Trophoblast cell (in vitro differentiated cells and primary cell): Measurements from ENCODE around the gene PCDHGC4.

Source experiments
- DNase-seq, 2 donors: peaks; one replicate each; pipeline ENCODE4 v3.0.0-alpha.2; 2016
- H2AFZ ChIP-seq: 2 replicates; pipeline ENCODE4 v1.6.1; 2013; ENCODE audit warnings: low read length, moderate library complexity, mild to moderate bottlenecking; ENCODE audit not compliant: insufficient read depth, poor library complexity
- H2AK5ac ChIP-seq: 2 replicates; pipeline ENCODE4 v1.6.1; 2013; ENCODE audit warnings: mild to moderate bottlenecking, low read length
- H2BK120ac ChIP-seq: 2 replicates; pipeline ENCODE4 v1.6.1; 2013; ENCODE audit warnings: low read length, mild to moderate bottlenecking, moderate library complexity; ENCODE audit not compliant: insufficient read depth, poor library complexity
- H2BK12ac ChIP-seq: 2 replicates; pipeline ENCODE4 v1.6.1; 2013; ENCODE audit warnings: mild to moderate bottlenecking, low read length, moderate library complexity
- H2BK5ac ChIP-seq: 2 replicates; pipeline ENCODE4 v1.6.1; 2013; ENCODE audit warnings: low read length, low read depth, moderate library complexity, mild to moderate bottlenecking; ENCODE audit not compliant: poor library complexity
- H3K14ac ChIP-seq: 2 replicates; pipeline ENCODE4 v1.6.1; 2013; ENCODE audit warnings: mild to moderate bottlenecking, low read length
- H3K18ac ChIP-seq: 2 replicates; pipeline ENCODE4 v1.6.1; 2013; ENCODE audit warnings: mild to moderate bottlenecking, low read length
- H3K23ac ChIP-seq: 2 replicates; pipeline ENCODE4 v1.6.1; 2013; ENCODE audit warnings: low read length
- H3K27ac ChIP-seq: 2 replicates; pipeline ENCODE4 v1.5.1; 2013; ENCODE audit warnings: low read depth, mild to moderate bottlenecking, inconsistent platforms, low read length, moderate library complexity
- H3K27me3 ChIP-seq: 2 replicates; pipeline ENCODE4 v1.6.1; 2013; ENCODE audit warnings: inconsistent platforms, mild to moderate bottlenecking, low read length, moderate library complexity; ENCODE audit not compliant: insufficient read depth
- H3K36me3 ChIP-seq, 2 experiments: 1 replicate in 1 of 2; 2 replicates in 1 of 2; pipeline ENCODE4 v1.6.1; 2013; ENCODE audit warnings: low read length in 2 of 2, mild to moderate bottlenecking in 2 of 2, moderate library complexity in 1 of 2; ENCODE audit not compliant: insufficient read depth in 2 of 2, control insufficient read depth in 1 of 2
- H3K4ac ChIP-seq: 2 replicates; pipeline ENCODE4 v1.6.1; 2013; ENCODE audit warnings: low read depth, mild to moderate bottlenecking, low read length, moderate library complexity
- H3K4me1 ChIP-seq, 2 experiments: 1 replicate in 1 of 2; 2 replicates in 1 of 2; pipeline ENCODE4 v1.6.1; 2013; ENCODE audit warnings: low read length in 2 of 2, mild to moderate bottlenecking in 2 of 2, moderate library complexity in 1 of 2; ENCODE audit not compliant: insufficient read depth in 2 of 2, control insufficient read depth in 1 of 2
- H3K4me2 ChIP-seq: 2 replicates; pipeline ENCODE4 v1.6.1; 2013; ENCODE audit warnings: inconsistent platforms, mild to moderate bottlenecking, low read length, moderate library complexity
- H3K4me3 ChIP-seq: 2 replicates; pipeline ENCODE4 v1.5.1; 2013; ENCODE audit warnings: mild to moderate bottlenecking, low read depth, low read length, inconsistent platforms
- H3K79me1 ChIP-seq: one replicate; pipeline ENCODE4 v1.6.1; 2013; ENCODE audit warnings: low read length
- H3K79me2 ChIP-seq: 2 replicates; pipeline ENCODE4 v1.6.1; 2013; ENCODE audit warnings: low read length, mild to moderate bottlenecking; ENCODE audit not compliant: control insufficient read depth, insufficient read depth, poor library complexity
- H3K9ac ChIP-seq: 2 replicates; pipeline ENCODE4 v1.6.1; 2013; ENCODE audit warnings: mild to moderate bottlenecking, low read length
- H3K9me3 ChIP-seq: 2 replicates; pipeline ENCODE4 v1.6.1; 2013; ENCODE audit warnings: low read depth, mild to moderate bottlenecking, control low read depth, inconsistent platforms, low read length; ENCODE audit not compliant: insufficient read depth
- H4K12ac ChIP-seq: 2 replicates; pipeline ENCODE4 v1.6.1; 2013; ENCODE audit warnings: low read depth, mild to moderate bottlenecking, low read length, moderate library complexity
- H4K8ac ChIP-seq: 2 replicates; pipeline ENCODE4 v1.6.1; 2013; ENCODE audit warnings: low read depth, mild to moderate bottlenecking, low read length, moderate library complexity
- H4K91ac ChIP-seq: one replicate; pipeline ENCODE4 v1.6.1; 2013; ENCODE audit warnings: low read depth, mild to moderate bottlenecking, low read length, moderate library complexity
- WGBS: extraction: QIAGEN DNeasy Blood & Tissue Kit; methylation state at CpG from one replicate; pipeline ENCODE4 v1.1.7; 2013; ENCODE audit warnings: missing lambda C conversion rate; ENCODE audit not compliant: insufficient read length, insufficient coverage; ENCODE audit errors: extremely low coverage; 5-methylcytosine and 5-hydroxymethylcytosine counted together

PCDHGC4 gene

DNA sequence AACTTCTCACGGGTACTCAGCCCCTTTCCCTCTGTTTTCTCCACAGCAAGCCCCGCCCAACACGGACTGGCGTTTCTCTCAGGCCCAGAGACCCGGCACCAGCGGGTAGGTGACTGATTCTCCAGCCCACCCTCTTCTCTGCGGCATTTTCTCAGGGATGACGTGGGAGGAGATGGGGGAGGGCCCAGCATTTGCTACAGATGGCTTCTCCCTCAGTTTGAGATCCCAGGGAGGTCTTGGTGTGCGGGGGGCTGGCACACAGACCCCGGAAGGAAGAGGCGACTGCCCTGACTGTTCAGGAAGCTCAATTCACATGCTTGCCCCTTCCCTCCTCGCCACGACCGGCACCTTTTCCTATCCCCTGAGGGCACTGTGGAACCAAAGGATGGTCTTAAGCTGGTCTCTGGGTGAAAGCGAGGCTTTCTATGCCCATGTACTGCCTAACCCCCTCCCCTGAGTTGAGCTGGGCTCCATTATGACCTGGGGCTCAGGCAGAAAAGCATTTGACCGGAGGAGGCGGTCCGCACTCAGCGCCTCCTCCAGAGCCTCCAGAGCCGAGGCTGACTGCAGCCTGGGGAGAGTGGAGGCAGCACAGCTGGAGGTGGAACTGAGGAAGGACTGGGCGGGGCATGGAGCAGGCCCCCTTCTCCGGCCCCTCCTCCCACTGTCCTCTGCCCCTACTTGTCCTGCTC is 10.1 kb downstream of the PCDHGC4 start:
- no peak overlapping the region for H2BK120ac ChIP-seq
- peaks cover 40 to 45% of the 10 kb centered on the region in 2 experiments for H3K36me3 ChIP-seq
- DNase-seq = no peak
- WGBS = no CpG with 5 or more reads among the region's 22 CpGs
- no peak overlapping the region for H3K27ac ChIP-seq
- H3K4me3 ChIP-seq = no peak overlapping the region
- H3K9me3 ChIP-seq = peaks cover 4% of the 10 kb centered on the region
- H2AFZ ChIP-seq = no peak overlapping the region
- H4K8ac ChIP-seq = peak overlapping the region; percentile 32
- H3K9ac ChIP-seq = no peak overlapping the region
- no peak overlapping the region for H3K23ac ChIP-seq
- H3K14ac ChIP-seq = peak overlapping the region; percentile 11
- H3K79me1 ChIP-seq = peaks cover 4% of the 10 kb centered on the region
- peak overlapping the region; percentile 10 for H2BK12ac ChIP-seq
- peak overlapping the region; percentile 54 for H3K18ac ChIP-seq
- H3K27me3 ChIP-seq = peaks cover 9% of the 10 kb centered on the region
- H3K4me1 ChIP-seq = peaks cover 11 to 24% of the 10 kb centered on the region in 2 experiments
- H4K91ac ChIP-seq = peak overlapping the region; percentile 25
- H3K79me2 ChIP-seq = no peaks in the 10 kb centered on the region
- no peak overlapping the region for H4K12ac ChIP-seq
- H2AK5ac ChIP-seq = peak overlapping the region; percentile 37
- no peak overlapping the region for H2BK5ac ChIP-seq
- no peak overlapping the region for H3K4me2 ChIP-seq
- H3K4ac ChIP-seq = no peak overlapping the region

DNA sequence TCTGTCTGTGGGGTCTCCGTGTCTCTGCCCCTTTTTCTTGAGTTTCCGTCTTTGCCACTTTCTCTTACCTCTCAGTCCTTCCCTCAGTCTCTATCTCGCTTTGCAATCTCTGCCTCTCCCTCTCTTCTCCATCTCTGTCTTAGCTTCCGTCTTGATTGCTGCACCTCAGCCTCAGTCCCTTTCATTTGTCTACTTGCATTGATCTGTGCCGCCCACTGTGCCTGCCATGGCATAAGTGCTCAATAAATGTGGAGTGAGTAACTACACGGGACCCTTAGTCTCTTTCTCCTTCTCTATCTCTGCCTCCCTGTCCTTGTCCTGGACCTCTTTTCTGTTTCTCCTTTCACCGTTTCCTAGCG is 10.6 kb downstream of the PCDHGC4 start:
- no CpG with 5 or more reads among the region's 8 CpGs for WGBS
- peak overlapping the region; percentile 32 for H4K8ac ChIP-seq
- no peak for DNase-seq
- no peak overlapping the region for H2AFZ ChIP-seq
- peak overlapping the region; percentile 10 for H2BK12ac ChIP-seq
- no peak overlapping the region for H3K27ac ChIP-seq
- no peak overlapping the region for H2BK120ac ChIP-seq
- no peak overlapping the region for H3K4me2 ChIP-seq
- peaks cover 11 to 24% of the 10 kb centered on the region in 2 experiments for H3K4me1 ChIP-seq
- peak overlapping the region; percentile 25 for H4K91ac ChIP-seq
- H3K4me3 ChIP-seq = no peak overlapping the region
- H3K36me3 ChIP-seq = peaks cover 35 to 40% of the 10 kb centered on the region in 2 experiments
- H3K23ac ChIP-seq = no peak overlapping the region
- H3K9me3 ChIP-seq = peaks cover 2% of the 10 kb centered on the region
- no peak overlapping the region for H3K4ac ChIP-seq
- no peak overlapping the region for H3K9ac ChIP-seq
- no peak overlapping the region for H2BK5ac ChIP-seq
- peaks cover 4% of the 10 kb centered on the region for H3K79me1 ChIP-seq
- H3K18ac ChIP-seq = peak overlapping the region; percentile 23
- H2AK5ac ChIP-seq = no peak overlapping the region
- peaks cover 9% of the 10 kb centered on the region for H3K27me3 ChIP-seq
- no peak overlapping the region for H3K14ac ChIP-seq
- no peak overlapping the region for H4K12ac ChIP-seq
- no peaks in the 10 kb centered on the region for H3K79me2 ChIP-seq

DNA sequence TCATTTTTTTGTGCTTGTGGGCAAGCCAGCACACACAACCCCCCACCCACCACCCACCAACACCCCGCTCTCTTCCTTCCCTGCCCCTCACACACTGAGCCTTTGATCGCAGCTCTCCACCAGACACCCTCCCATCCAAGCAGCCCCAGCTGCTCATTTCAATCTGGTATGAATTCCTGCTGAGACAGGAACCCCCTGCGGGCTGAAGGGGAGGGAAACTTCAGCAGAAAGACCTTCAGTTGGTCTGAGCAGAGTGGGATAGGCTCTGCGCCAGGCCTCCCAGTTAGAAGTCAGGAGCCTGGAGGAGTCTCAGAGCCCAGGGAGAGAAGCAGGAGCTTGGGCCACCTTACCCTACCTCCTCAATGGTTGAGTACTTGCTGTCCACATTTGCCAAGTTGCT is 11.2 kb downstream of the PCDHGC4 start:
- WGBS = no CpG with 5 or more reads among the region's 4 CpGs
- H3K23ac ChIP-seq = no peak overlapping the region
- no peak overlapping the region for H3K14ac ChIP-seq
- peaks cover 9% of the 10 kb centered on the region for H3K27me3 ChIP-seq
- H3K9ac ChIP-seq = no peak overlapping the region
- no peak overlapping the region for H2BK120ac ChIP-seq
- no peak overlapping the region for H2AFZ ChIP-seq
- peak overlapping the region; percentile 37 for H3K18ac ChIP-seq
- H3K4ac ChIP-seq = no peak overlapping the region
- H2BK12ac ChIP-seq = no peak overlapping the region
- peak overlapping the region; percentile 9 for H3K27ac ChIP-seq
- H3K9me3 ChIP-seq = peaks cover 2% of the 10 kb centered on the region
- no peak overlapping the region for H4K8ac ChIP-seq
- peaks cover 4% of the 10 kb centered on the region for H3K79me1 ChIP-seq
- no peak overlapping the region for H2AK5ac ChIP-seq
- H3K4me2 ChIP-seq = no peak overlapping the region
- no peaks in the 10 kb centered on the region for H3K79me2 ChIP-seq
- no peak for DNase-seq
- H3K4me3 ChIP-seq = no peak overlapping the region
- no peak overlapping the region for H4K12ac ChIP-seq
- H3K36me3 ChIP-seq = peaks cover 29 to 34% of the 10 kb centered on the region in 2 experiments
- H3K4me1 ChIP-seq = peaks cover 11 to 24% of the 10 kb centered on the region in 2 experiments
- H4K91ac ChIP-seq = no peak overlapping the region
- H2BK5ac ChIP-seq = no peak overlapping the region

DNA sequence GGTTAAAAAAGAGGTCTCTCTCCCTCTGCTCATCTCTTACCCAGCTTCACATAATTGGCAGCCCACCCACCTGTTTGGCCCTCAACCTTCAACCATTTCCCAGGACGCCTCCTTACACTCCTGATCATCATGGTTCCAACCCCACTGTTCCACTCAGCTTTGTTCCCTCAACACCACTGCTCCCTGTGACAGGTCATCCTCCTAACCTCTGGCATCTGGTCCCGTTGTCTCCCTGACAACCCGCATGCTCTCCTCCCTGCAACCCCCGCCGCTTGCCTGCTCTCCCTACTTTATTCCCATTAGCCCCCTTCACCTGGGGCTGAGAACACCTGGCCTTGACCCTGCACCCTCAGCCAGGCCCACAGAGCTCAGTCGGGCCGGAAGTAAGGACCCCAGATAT is 16.9 kb downstream of the PCDHGC4 start:
- no CpG with 5 or more reads among the region's 7 CpGs for WGBS
- no peak overlapping the region for H3K9ac ChIP-seq

More for the DNA sequence above, 16.9 kb downstream of the PCDHGC4 start:
- H3K18ac ChIP-seq = no peak overlapping the region
- no peak overlapping the region for H2BK12ac ChIP-seq
- no peak overlapping the region for H3K4me2 ChIP-seq
- peaks cover 1% of the 10 kb centered on the region for H3K79me1 ChIP-seq
- no peak overlapping the region for H2BK5ac ChIP-seq
- peaks cover 23 to 28% of the 10 kb centered on the region in 2 experiments for H3K36me3 ChIP-seq
- no peak overlapping the region for H3K23ac ChIP-seq
- no peak overlapping the region for H4K12ac ChIP-seq
- H3K14ac ChIP-seq = no peak overlapping the region
- H3K9me3 ChIP-seq = no peaks in the 10 kb centered on the region
- H3K4me1 ChIP-seq = peaks cover 2% of the 10 kb centered on the region in 2 experiments
- H2AFZ ChIP-seq = no peak overlapping the region
- H3K27me3 ChIP-seq = no peaks in the 10 kb centered on the region
- no peaks in the 10 kb centered on the region for H3K79me2 ChIP-seq
- no peak overlapping the region for H3K4ac ChIP-seq
- H3K4me3 ChIP-seq = no peak overlapping the region
- no peak overlapping the region for H4K8ac ChIP-seq
- no peak overlapping the region for H3K27ac ChIP-seq
- H2AK5ac ChIP-seq = no peak overlapping the region
- no peak overlapping the region for H2BK120ac ChIP-seq
- no peak for DNase-seq
- H4K91ac ChIP-seq = no peak overlapping the region
